HG02981 (cell line): Measurements from ENCODE around the gene HSCB.
"Not testable (repeated sequence)": the region's sequence is repeated elsewhere in the genome, so short reads cannot be mapped to it uniquely, and the experiment has no call there.

Experiments
- ATAC-seq: cut with Tn5 transposase; IDR thresholded peaks from one replicate; pipeline ENCODE4 v1.9.1; 2021; ENCODE audit warnings: mild to moderate bottlenecking, moderate library complexity; ENCODE audit not compliant: unreplicated experiment

Gene HSCB, protein sequence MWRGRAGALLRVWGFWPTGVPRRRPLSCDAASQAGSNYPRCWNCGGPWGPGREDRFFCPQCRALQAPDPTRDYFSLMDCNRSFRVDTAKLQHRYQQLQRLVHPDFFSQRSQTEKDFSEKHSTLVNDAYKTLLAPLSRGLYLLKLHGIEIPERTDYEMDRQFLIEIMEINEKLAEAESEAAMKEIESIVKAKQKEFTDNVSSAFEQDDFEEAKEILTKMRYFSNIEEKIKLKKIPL

GRCh38 chr22:28741785-28742561, at the start of gene HSCB, which contains the start of gene CHEK2:
Gene HSCB (plus strand): TSS chr22:28742039. CDS start chr22:28742096, 57 bp downstream.
Gene CHEK2 (minus strand): TSS chr22:28741820. CDS start chr22:28734721, 7,099 bp downstream.
- ATAC-seq: peak; percentile 96

DNA sequence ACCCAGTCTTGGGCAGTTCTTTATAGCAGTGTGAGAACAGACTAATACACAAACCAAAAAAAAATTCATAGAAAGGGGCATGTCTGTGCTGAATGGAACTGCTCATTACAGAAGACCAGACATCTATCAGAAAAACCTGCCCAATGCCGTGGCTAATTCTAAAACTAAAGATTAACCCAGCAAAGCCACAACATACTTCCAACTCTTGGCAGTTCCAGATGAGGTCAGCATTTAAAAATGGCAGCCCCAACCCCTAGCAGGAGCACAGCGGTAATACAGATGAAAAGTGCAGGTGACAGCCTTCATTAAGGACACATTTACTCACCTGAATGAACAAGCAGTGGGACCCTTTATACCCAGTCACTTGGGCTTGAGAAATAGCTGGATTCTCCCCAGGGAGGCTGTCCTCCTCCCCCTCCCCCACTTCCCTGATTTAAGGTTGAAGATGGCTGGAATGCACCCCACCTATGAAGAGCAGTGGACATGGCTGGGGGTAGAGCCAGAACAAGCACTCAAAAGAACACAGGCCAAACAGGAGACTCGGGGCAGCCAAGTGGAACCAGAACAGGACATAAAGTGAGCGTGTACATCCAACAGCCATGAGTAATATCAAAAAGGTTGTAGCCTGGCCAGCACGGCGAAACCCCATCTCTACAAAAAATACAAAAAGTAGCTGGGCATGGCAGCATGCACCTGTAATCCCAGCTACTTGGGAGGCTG, 48.6 kb upstream of the HSCB start:
- ATAC-seq: not testable (repeated sequence)

GRCh38 chr22:28702891-28703290, 38.9 kb upstream of the HSCB start:
- ATAC-seq: no peak

DNA sequence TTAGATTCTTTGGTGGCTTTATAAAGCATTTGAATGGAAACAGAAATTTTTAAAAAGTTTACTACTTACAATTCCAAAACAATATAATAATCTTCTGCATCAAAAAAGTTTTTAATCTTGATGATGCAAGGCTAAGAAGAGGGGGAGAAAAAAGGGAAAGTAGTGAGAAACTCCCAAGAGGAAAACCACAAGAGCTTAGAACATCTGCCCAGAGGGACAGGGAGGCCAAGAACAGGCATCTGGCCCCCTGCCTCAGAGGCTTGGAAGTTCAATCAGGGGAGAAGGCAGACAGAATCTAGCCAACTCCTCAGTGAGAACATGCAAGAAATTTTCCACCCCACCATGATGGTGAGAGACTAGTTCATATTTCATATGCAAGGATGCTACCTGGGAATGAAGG, 38.4 kb upstream of the HSCB start:
- ATAC-seq: no peak

DNA sequence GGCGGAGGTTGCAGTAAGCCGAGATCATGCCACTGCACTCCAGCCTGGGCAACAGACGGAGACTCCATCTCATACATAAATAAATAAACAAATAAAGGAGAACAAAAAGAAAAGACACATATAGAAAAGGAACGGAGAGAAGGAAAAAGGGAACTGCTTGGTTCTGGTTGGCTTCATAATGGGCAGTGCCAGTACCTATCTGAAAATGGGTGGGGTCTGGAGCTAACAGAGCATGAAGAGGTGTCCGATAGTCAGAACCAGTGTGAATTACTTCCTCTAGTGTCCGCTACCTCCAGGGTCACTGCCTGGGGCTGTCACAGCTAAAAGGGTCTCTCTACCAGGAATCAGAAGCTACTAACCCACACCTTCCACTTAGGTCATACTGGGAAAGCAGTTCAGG, 35.0 kb upstream of the HSCB start:
- no peak for ATAC-seq

- no peak for ATAC-seq
These were observed 31.7 kb upstream of the HSCB start for GRCh38 chr22:28710107-28710506.

DNA sequence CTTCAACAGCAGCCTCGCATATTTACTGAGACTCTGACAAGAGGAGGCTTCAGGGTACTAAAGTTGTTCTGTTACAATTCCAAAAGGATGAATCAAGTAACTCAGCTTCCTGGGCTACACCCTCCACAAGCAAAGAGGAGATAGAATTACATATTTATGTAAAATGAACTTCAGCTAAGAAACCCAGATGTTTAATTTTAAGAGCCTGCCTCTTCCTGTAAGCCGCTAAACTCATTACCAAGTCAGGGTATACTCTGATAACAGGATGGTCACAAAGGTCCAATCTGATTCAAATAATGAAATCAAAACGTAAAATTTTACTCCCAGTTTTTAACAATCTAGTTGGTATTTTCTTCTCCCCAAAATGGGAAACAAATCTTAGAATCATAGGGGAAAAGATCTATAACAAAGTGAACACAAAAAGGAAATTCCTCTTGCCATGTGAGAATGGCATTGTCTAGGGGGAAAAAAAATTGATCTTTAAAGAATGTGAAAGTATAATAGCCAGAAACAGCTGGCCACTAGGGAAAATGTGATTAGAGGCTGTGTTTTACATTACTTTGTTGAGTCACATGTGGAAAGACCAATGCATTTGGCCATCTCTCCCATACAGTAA, 31.2 kb upstream of the HSCB start:
- ATAC-seq: no peak

GRCh38 chr22:28711341-28711740, 30.5 kb upstream of the HSCB start:
- no peak for ATAC-seq

- no peak for ATAC-seq
These were observed 29.7 kb upstream of the HSCB start for GRCh38 chr22:28711820-28712777.

DNA sequence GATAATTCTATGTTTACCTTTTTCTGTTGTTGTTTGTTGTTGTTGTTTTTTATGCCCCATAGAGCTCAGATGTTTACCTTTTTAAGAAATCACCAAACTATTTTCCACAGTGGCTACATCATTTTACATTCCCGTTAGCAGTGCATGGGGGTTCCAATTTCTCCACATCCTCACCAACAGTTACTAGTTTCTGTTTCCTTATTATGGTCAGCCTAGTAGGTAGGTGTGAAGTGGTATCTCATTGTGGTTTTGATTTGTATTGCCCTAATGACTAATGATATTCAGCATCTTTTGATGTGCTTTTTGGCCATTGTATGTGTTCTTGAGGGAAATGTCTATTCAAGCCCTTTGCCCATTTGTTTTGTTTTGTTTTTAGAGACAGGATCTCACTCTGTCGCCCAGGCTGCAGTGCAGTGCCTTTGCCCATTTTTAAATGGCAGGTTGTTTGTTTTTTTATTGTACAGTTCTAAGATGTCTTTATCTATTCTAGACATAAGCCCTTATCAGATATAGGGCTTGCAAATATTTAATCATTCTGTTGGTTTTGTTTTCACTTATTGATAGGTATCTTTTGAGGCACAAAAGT, 27.7 kb upstream of the HSCB start:
- ATAC-seq: no peak

GRCh38 chr22:28715611-28716010, 26.2 kb upstream of the HSCB start:
- no peak for ATAC-seq

DNA sequence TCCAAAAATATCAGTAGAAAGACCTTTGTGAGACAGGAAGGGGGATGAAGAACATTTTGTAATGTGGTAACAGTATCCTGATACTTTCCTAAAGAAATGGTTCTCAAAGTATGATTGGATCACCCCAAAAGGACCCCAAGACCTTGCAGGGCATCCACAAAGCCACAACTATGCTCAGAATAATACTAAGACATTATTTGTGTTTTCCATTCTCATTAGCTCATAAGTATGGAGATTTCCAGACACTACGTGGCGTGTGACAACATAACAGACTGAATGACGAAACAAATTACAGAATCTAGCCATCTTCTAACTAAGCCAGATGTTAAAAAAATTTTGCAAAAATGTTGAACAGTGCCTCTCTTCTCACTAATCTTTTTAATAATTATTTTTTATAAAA, 25.2 kb upstream of the HSCB start:
- ATAC-seq: no peak

- ATAC-seq: no peak
These were observed 23.8 kb upstream of the HSCB start for GRCh38 chr22:28718044-28718443.

DNA sequence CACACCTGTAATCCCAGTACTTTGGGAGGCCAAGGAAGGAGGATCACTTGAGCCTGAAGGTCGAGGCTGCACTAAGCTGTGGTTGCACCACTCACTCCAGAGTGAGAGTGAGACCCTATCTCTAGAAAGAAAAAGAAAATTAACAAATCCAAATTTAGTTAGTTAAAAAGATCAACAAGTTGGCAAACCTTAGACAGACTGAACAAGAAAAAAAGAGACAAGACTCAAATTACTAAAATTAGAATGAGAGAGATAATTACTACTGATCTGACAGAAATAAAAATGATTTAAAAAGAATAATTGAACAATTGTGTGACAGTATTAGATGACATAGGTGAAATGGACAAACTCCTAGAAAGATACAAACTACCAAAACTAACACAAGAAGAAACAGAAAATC, 13.8 kb upstream of the HSCB start:
- no peak for ATAC-seq

DNA sequence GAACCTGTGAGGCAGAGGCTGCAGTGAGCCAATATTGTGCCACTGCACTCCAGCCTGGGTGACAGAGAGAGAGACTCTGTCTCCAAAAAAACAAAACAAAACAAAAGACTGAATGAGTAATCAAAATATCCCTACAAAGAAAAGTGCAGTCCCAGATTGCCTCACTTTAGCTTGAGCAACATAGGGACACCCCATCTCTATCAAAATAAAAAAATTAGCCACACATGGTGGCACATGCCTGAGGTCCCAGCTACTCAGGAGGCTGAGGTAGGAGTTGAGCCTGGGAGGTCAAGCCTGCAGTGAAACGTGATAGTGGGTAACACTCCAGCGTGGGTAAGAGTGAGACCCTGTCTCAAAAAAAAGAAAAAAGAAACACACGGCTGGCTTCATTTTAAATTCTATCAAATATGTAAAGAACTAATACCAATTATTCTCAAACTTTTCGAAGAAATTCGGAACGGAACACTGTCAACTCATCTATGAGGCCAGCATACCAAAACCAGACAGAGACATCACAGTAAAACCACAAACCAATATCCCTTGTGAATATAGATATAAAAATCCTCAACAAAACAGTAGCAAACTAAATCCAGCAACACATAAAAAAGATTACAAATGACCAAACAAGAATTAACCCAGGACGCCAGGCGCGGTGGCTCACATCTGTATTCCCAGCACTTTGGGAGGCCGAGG, 13.1 kb upstream of the HSCB start:
- no peak for ATAC-seq

DNA sequence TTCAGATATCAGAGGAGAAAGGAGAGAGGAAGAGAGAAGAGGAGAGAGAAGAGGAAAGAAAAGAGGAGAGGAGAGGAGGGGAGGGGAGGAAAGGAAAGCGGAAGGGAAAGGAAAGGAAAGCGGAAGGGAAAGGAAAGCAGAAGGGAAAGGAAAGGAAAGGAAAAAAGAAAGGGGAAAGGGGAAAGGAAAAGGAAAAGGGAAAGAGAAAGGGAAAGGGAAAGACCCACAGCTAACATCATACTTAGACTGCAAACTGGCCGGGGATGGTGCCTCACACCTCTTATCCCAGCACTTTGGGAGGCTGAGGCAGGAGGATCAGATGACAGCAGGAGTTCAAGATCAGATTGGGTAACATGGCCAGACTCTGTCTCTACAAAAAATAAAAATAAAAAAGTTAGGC, 11.7 kb upstream of the HSCB start:
- ATAC-seq: no peak

GRCh38 chr22:28734393-28734792, 7.4 kb upstream of the HSCB start:
- no peak for ATAC-seq

GRCh38 chr22:28736301-28737155, 5.3 kb upstream of the HSCB start:
- no peak for ATAC-seq
